Glomerular visceral epithelial cell (primary cell): ENCODE results near the gene PPP1R14C.
"Not testable (repeated sequence)": the region's sequence is repeated elsewhere in the genome, so short reads cannot be mapped to it uniquely, and the experiment has no call there.

Experiments used
- DNase-seq: peaks from one replicate; pipeline ENCODE4 v3.0.0-alpha.2; 2016; ENCODE audit errors: extremely low spot score

The PPP1R14C gene

GRCh38 chr6:150142670-150143515 lies at the start of gene PPP1R14C:
TSS of gene PPP1R14C (plus strand) at chr6:150143044. CDS start at chr6:150143193, 149 bp downstream.
- peak; percentile 81 for DNase-seq

GRCh38 chr6:150093397-150093796 lies 49.4 kb upstream of the PPP1R14C start:
- no peak for DNase-seq

GRCh38 chr6:150098155-150098554 lies 44.7 kb upstream of the PPP1R14C start:
- DNase-seq = no peak

GRCh38 chr6:150099546-150099945 lies 43.3 kb upstream of the PPP1R14C start:
- DNase-seq = no peak

- DNase-seq = no peak
Measured at GRCh38 chr6:150099953-150100352, 42.9 kb upstream of the PPP1R14C start.

- DNase-seq = no peak
Measured at GRCh38 chr6:150100745-150101144, 42.1 kb upstream of the PPP1R14C start.

GRCh38 chr6:150102750-150103270 lies 40.0 kb upstream of the PPP1R14C start:
- no peak for DNase-seq

GRCh38 chr6:150112233-150112632 lies 30.6 kb upstream of the PPP1R14C start:
- no peak for DNase-seq

GRCh38 chr6:150115769-150116168 lies 27.1 kb upstream of the PPP1R14C start:
- DNase-seq = no peak

GRCh38 chr6:150116200-150116800 lies 26.5 kb upstream of the PPP1R14C start:
- no peak for DNase-seq

- DNase-seq = no peak
Measured at GRCh38 chr6:150118203-150118602, 24.6 kb upstream of the PPP1R14C start.

- no peak for DNase-seq
Measured at GRCh38 chr6:150118627-150119026, 24.2 kb upstream of the PPP1R14C start.

- no peak for DNase-seq
Measured at GRCh38 chr6:150119173-150119572, 23.7 kb upstream of the PPP1R14C start.

- DNase-seq = no peak
Measured at GRCh38 chr6:150123645-150124044, 19.2 kb upstream of the PPP1R14C start.

- DNase-seq = no peak
Measured at GRCh38 chr6:150124235-150124634, 18.6 kb upstream of the PPP1R14C start.

- no peak for DNase-seq
Measured at GRCh38 chr6:150126641-150127291, 16.1 kb upstream of the PPP1R14C start.

- DNase-seq = no peak
Measured at GRCh38 chr6:150128425-150128824, 14.4 kb upstream of the PPP1R14C start.

GRCh38 chr6:150129616-150130505 lies 13.0 kb upstream of the PPP1R14C start:
- DNase-seq = no peak

- DNase-seq = no peak
Measured at GRCh38 chr6:150133686-150134085, 9.2 kb upstream of the PPP1R14C start.

GRCh38 chr6:150134280-150134920 lies 8.4 kb upstream of the PPP1R14C start:
- no peak for DNase-seq

GRCh38 chr6:150137711-150138110 lies 5.1 kb upstream of the PPP1R14C start:
- not testable (repeated sequence) for DNase-seq
